GM23248 (cell line): ENCODE measurements around the gene YIPF1. TPM values are rescaled to one million over a fixed set of nuclear protein-coding genes. Genes with fewer than 3 reads are reported as not detected.

Source experiments
- DNase-seq: peaks from one replicate; pipeline ENCODE4 v3.0.0-alpha.2; 2015
- H2AFZ ChIP-seq: fragments of 200-600 bp; sonication (generic); 2 replicates; pipeline ENCODE4 v1.6.1; 2016; ENCODE audit warnings: antibody characterized with exemption
- H3F3A ChIP-seq: fragments of 200-600 bp; sonication (generic); 2 replicates; pipeline ENCODE4 v1.6.1; 2016; ENCODE audit warnings: mild to moderate bottlenecking, antibody characterized with exemption, mixed run types; ENCODE audit not compliant: insufficient read depth
- H3K27ac ChIP-seq: fragments of 200-600 bp; sonication (generic); 2 replicates; pipeline ENCODE4 v1.5.1; 2016; ENCODE audit warnings: mild to moderate bottlenecking
- H3K27me3 ChIP-seq: fragments of 200-600 bp; sonication (generic); replicated peaks from 2 replicates; pipeline ENCODE4 v1.6.1; 2016; ENCODE audit warnings: mild to moderate bottlenecking; ENCODE audit not compliant: insufficient read depth
- H3K36me3 ChIP-seq: fragments of 200-600 bp; sonication (generic); 2 replicates; pipeline ENCODE4 v1.6.1; 2016; ENCODE audit warnings: low read depth, mild to moderate bottlenecking
- H3K4me1 ChIP-seq: fragments of 200-600 bp; sonication (generic); 2 replicates; pipeline ENCODE4 v1.6.1; 2016; ENCODE audit warnings: mild to moderate bottlenecking; ENCODE audit not compliant: insufficient read depth
- H3K4me2 ChIP-seq: fragments of 200-600 bp; sonication (generic); one replicate; pipeline ENCODE4 v1.6.1; 2016; ENCODE audit warnings: mild to moderate bottlenecking; ENCODE audit not compliant: unreplicated experiment
- H3K4me3 ChIP-seq: fragments of 200-600 bp; sonication (generic); 2 replicates; pipeline ENCODE4 v1.5.1; 2016; ENCODE audit warnings: mild to moderate bottlenecking
- H3K79me2 ChIP-seq: fragments of 200-600 bp; sonication (generic); 2 replicates; pipeline ENCODE4 v1.6.1; 2016; ENCODE audit warnings: mild to moderate bottlenecking; ENCODE audit not compliant: insufficient read depth
- H3K9ac ChIP-seq: fragments of 200-600 bp; sonication (generic); 2 replicates; pipeline ENCODE4 v1.6.1; 2016; ENCODE audit warnings: mild to moderate bottlenecking
- H3K9me2 ChIP-seq: fragments of 200-600 bp; sonication (generic); 2 replicates; pipeline ENCODE4 v1.6.1; 2016; ENCODE audit warnings: mixed run types, mild to moderate bottlenecking, moderate library complexity; ENCODE audit not compliant: insufficient read depth
- H3K9me3 ChIP-seq: fragments of 200-600 bp; sonication (generic); one replicate; pipeline ENCODE4 v1.6.1; 2017; ENCODE audit warnings: low read depth
- H4K20me1 ChIP-seq: fragments of 200-600 bp; sonication (generic); 2 replicates; pipeline ENCODE4 v1.6.0; 2016; ENCODE audit not compliant: insufficient read depth
- EZH2 ChIP-seq: fragments of 200-600 bp; sonication (generic); IDR thresholded peaks from 2 replicates; pipeline ENCODE4 v1.6.1; 2018; ENCODE audit warnings: antibody characterized with exemption, mild to moderate bottlenecking; ENCODE audit not compliant: insufficient read depth, poor library complexity, severe bottlenecking
- EZH2phosphoT487 ChIP-seq: fragments of 200-600 bp; sonication (generic); IDR thresholded peaks from 2 replicates; pipeline ENCODE4 v1.6.1; 2018; ENCODE audit warnings: antibody characterized with exemption, moderate library complexity, mild to moderate bottlenecking, low read depth; ENCODE audit not compliant: insufficient read depth
- whole genome bisulfite sequencing, 2 experiments: methylation state at CpG; one replicate each; pipeline ENCODE4 v1.1.6; 2015 to 2017; ENCODE audit warnings: low lambda C conversion rate in 2 of 2, low coverage in 1 of 2; ENCODE audit errors: missing lambda C conversion rate in 2 of 2; 5-methylcytosine and 5-hydroxymethylcytosine counted together
- in situ Hi-C: fragments of 300-500 bp; cut with MboI; formaldehyde crosslinking; loops from 2 replicates; pipeline ENCODE4 v1.15.0; 2020
- polyA plus RNA-seq: library from polyadenylated mRNA; unstranded; fragments of >200 nt; fragmentation: Nextera tagmentation; extraction: Ambion mirVana; gene quantifications from 2 replicates; pipeline ENCODE4 v1.2.1, GENCODE V29; 2016
- total RNA-seq: library from RNA; depleted of rRNA; stranded (reverse); fragments of >200 nt; shearing (Covaris generic); gene quantifications from 2 replicates; pipeline ENCODE4 v1.2.3, GENCODE V29; 2014

Gene YIPF1
- total and polyA plus RNA-seq, 2 experiments from 2014 or later = 21.0 to 23.4 TPM

DNA sequence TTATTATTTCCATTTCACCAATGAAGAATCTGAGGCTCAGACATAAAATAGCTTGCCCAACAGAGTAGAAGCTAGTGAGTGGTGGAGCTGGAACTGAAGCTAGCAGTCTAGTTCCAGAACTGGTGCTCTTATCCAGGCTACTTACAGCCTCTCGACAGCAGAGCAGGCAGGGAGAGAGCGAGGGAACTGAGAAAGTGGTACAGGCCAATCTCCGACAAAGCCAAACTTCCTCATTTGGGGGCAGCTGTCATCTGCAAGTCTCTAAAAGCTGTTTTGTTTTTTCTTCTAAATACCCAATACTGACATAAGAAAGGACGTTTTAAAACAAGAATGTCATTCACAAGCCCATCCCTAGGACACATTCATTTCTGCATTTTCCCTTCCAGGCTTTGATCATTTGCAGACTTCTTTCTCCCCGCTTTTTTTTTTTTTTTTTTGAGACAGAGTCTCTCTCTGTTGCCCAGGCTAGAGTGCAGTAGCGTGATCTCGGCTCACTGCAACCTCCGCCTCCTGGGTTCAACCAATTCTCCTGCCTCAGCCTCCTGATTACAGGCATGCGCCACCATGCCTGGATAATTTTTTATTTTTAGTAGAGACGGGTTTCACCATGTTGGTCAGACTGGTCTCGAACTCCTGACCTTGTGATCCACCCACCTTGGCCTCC is 20.0 kb downstream of the YIPF1 start:
- in situ Hi-C loops = loop anchor here (25.0 kb wide), 1 partner anchor 643 kb away; no protein-coding TSS in a partner anchor
- DNase-seq = no peak
- H3K79me2 ChIP-seq = no peaks in the 10 kb centered on the region

GRCh38 chr1:53868565-53868964 is 21.0 kb downstream of the YIPF1 start:
- Histone ChIP-seq H4K20me1 (no peaks in the 10 kb centered on the region), H2AFZ (no peak overlapping the region), H3K27ac (no peak overlapping the region), H3K9me2 (no peaks in the 10 kb centered on the region), H3K36me3 (peaks cover 7% of the 10 kb centered on the region; the same call in 1 of the 2 replicates), H3K4me1 (no peaks in the 10 kb centered on the region), H3K27me3 (no peaks in the 10 kb centered on the region), H3K4me2 (no peak overlapping the region), H3K9ac (no peak overlapping the region), H3K79me2 (no peaks in the 10 kb centered on the region), H3K9me3 (no peaks in the 10 kb centered on the region), H3K4me3 (no peak overlapping the region), H3F3A (no peaks in the 10 kb centered on the region)
- in situ Hi-C loops = loop anchor here (25.0 kb wide), 1 partner anchor 644 kb away; no protein-coding TSS in a partner anchor
- DNase-seq = no peak
- TF ChIP-seq EZH2 = no peak
- no peak for TF ChIP-seq EZH2phosphoT487
- 82 to 87% methylated on average over 1 of the region's 1 CpG for WGBS, 2 experiments

More for the DNA sequence above, 20.0 kb downstream of the YIPF1 start:
- 83 to 87% methylated on average over 11 of the region's 11 CpGs for whole genome bisulfite sequencing, 2 experiments
- no peaks in the 10 kb centered on the region for H3F3A ChIP-seq
- no peak overlapping the region for H3K27ac ChIP-seq
- H2AFZ ChIP-seq = no peak overlapping the region
- H3K9me2 ChIP-seq = no peaks in the 10 kb centered on the region
- H3K9ac ChIP-seq = no peak overlapping the region
- TF ChIP-seq EZH2phosphoT487 (no peak), EZH2 (no peak)
- H3K4me1 ChIP-seq = no peaks in the 10 kb centered on the region
- no peak overlapping the region for H3K4me2 ChIP-seq
- no peaks in the 10 kb centered on the region for H3K27me3 ChIP-seq
- no peak overlapping the region for H3K4me3 ChIP-seq
- H4K20me1 ChIP-seq = no peaks in the 10 kb centered on the region
- no peaks in the 10 kb centered on the region for H3K9me3 ChIP-seq
- H3K36me3 ChIP-seq = peaks cover 7% of the 10 kb centered on the region; the same call in 1 of the 2 replicates

GRCh38 chr1:53862507-53862906 is 27.1 kb downstream of the YIPF1 start:
- no peak overlapping the region for H3K27ac ChIP-seq
- no peaks in the 10 kb centered on the region for H3K79me2 ChIP-seq
- 66 to 68% methylated on average over 7 of the region's 7 CpGs for WGBS, 2 experiments
- in situ Hi-C loops = loop anchor here (25.0 kb wide), 1 partner anchor 650 kb away; no protein-coding TSS in a partner anchor
- no peaks in the 10 kb centered on the region for H3K9me3 ChIP-seq
- TF ChIP-seq EZH2phosphoT487 = no peak
- no peak for TF ChIP-seq EZH2
- no peaks in the 10 kb centered on the region for H3K4me1 ChIP-seq
- H3F3A ChIP-seq = no peaks in the 10 kb centered on the region
- H3K36me3 ChIP-seq = peaks cover 18% of the 10 kb centered on the region; the same call in 1 of the 2 replicates
- H4K20me1 ChIP-seq = no peaks in the 10 kb centered on the region
- DNase-seq = no peak
- no peak overlapping the region for H3K4me2 ChIP-seq
- no peak overlapping the region for H2AFZ ChIP-seq
- no peaks in the 10 kb centered on the region for H3K27me3 ChIP-seq
- H3K9ac ChIP-seq = no peak overlapping the region
- no peaks in the 10 kb centered on the region for H3K9me2 ChIP-seq
- no peak overlapping the region for H3K4me3 ChIP-seq

DNA sequence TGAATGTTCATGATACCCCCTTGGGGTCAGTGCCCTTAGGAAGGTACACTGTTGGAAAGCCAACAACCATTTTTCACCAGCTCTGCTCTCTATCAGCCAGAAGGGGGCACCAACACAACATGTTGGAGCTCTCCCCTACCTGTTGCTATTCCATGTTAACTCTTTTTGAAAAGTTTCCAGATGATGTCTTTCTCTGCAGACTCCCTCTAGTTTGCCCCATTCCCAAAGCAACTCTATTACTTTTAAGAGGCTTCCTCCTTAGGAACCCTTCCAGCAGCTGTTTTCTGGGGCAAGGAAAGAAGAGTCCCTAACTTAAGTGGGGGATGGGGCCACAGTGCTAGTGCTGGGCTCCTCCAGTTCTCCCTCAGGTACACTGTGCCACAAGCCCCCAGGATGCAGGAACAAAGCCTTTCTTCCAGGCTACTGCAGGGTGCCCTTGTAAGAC is 28.6 kb downstream of the YIPF1 start:
- H2AFZ ChIP-seq = no peak overlapping the region
- H3K4me2 ChIP-seq = no peak overlapping the region
- no peaks in the 10 kb centered on the region for H3K9me2 ChIP-seq
- DNase-seq = peak; percentile 79
- H3K27ac ChIP-seq = no peak overlapping the region
- H3K4me3 ChIP-seq = no peak overlapping the region
- TF ChIP-seq EZH2phosphoT487 = no peak
- in situ Hi-C loops = loop anchor here (25.0 kb wide), 1 partner anchor 651 kb away; no protein-coding TSS in a partner anchor
- H3K9ac ChIP-seq = no peak overlapping the region
- H3K36me3 ChIP-seq = peaks cover 22% of the 10 kb centered on the region; the same call in 1 of the 2 replicates
- H4K20me1 ChIP-seq = no peaks in the 10 kb centered on the region
- no peaks in the 10 kb centered on the region for H3F3A ChIP-seq
- H3K79me2 ChIP-seq = no peaks in the 10 kb centered on the region
- H3K9me3 ChIP-seq = no peaks in the 10 kb centered on the region
- no peaks in the 10 kb centered on the region for H3K4me1 ChIP-seq
- no peaks in the 10 kb centered on the region for H3K27me3 ChIP-seq
